Lower leg skin (tissue), 4 donors: ENCODE results near the gene PDPR. TPM values are rescaled to one million over a fixed set of nuclear protein-coding genes. Genes with fewer than 3 reads are reported as not detected.
A peak's percentile ranks its signal among the peaks of the same experiment; 100 is the strongest.
"Not testable (repeated sequence)": the region's sequence is repeated elsewhere in the genome, so short reads cannot be mapped to it uniquely, and the experiment has no call there.

Experiments used
- DNase-seq, 2 donors: peaks; one replicate each; pipeline ENCODE4 v3.0.0-alpha.2; 2019; ENCODE audit warnings: low spot score in 2 of 2
- H3K4me3 ChIP-seq: fragments of 200-600 bp; sonication (generic); 2 replicates; pipeline ENCODE4 v1.5.1; 2017; ENCODE audit warnings: mild to moderate bottlenecking, low read depth; ENCODE audit not compliant: poor library complexity, severe bottlenecking
- CTCF ChIP-seq, 3 donors: fragments of 450-650 bp; IDR thresholded peaks; one replicate each; pipeline ENCODE4 v1.5.1; 2016; ENCODE audit warnings: antibody characterized with exemption in 3 of 3, mild to moderate bottlenecking in 3 of 3, moderate library complexity in 2 of 3
- POLR2A ChIP-seq, 2 donors: fragments of 450-650 bp; IDR thresholded peaks; one replicate each; pipeline ENCODE4 v1.6.1; 2016 to 2017; ENCODE audit warnings: antibody characterized with exemption in 2 of 2, mild to moderate bottlenecking in 1 of 2, moderate library complexity in 1 of 2
- WGBS, 2 donors: methylation state at CpG; one replicate each; pipeline ENCODE4 v1.1.5; 2018; 5-methylcytosine and 5-hydroxymethylcytosine counted together
- intact Hi-C: fragments of 100-400 bp; cut with DNase I; formaldehyde crosslinking; loops from one replicate; pipeline ENCODE4 v1.15.0; 2023; ENCODE audit warnings: low total_unique reads
- total RNA-seq, 4 donors: library from RNA; depleted of rRNA; stranded (reverse); fragments of >200 nt; gene quantifications; one replicate each; pipeline ENCODE4 v1.1.0, GENCODE V29; 2016

The PDPR gene
- total RNA-seq, 4 donors from 2014 or later = 14.2 to 30.3 (median 29.1) TPM

DNA sequence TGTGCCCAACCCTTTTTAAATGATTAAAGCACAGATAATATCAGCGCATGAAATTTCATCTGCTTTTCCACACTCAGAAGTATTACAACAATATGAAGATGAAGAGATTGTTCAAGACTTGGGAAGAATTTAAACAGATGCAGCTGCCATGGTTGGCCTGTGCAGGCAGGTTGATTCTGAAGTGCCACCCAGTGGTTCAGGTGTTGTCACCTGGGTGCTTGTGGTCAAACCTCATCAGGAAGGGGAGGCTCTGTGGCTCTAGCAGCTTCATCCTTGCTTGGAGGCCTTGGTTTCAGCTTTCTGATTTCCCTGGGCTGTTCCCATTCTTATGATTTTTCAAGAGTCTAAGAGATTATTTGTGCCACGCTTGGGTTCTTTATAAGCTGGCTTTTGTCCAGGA, 37.3 kb downstream of the PDPR start:
- no peak for DNase-seq
- no peak overlapping the region for H3K4me3 ChIP-seq
- TF ChIP-seq POLR2A (IDR thresholded peaks at IDR 0.05) = no peak
- no peak for TF ChIP-seq CTCF (IDR thresholded peaks at IDR 0.05)
- intact Hi-C loops = loop anchor here (10.0 kb wide), 1 partner anchor 113 kb away; no protein-coding TSS in a partner anchor
- 89 to 91% methylated on average over 2 of the region's 2 CpGs for WGBS, 2 donors

DNA sequence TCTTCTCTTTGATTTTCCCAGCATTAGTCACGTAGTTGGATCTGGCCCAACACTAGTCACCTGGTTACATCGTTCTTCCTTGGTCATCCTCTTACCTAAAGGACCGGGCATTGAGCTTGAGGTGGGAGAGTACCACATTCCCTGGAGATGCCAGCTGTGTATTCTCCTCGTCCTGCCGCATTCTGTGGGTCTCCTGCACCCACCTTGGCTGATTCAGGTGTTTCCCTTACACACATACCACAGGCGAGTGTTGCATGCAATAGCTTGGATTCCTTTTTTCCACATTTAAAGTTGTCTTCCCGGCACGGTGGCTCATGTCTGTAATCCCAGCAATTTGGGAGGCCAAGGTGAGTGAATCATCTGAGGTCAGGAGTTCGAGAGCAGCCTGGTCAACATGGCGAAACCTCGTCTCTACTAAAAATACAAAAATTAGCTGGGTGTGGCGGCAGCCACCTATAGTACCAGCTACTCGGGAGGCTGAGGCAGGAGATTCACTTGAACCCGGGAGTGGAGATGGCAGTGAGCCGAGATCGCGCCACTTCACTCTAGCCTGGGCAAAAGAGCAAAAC, 37.9 kb downstream of the PDPR start:
- intact Hi-C loops = loop anchor here (10.0 kb wide), 1 partner anchor 113 kb away; no protein-coding TSS in a partner anchor
- DNase-seq = no peak
- TF ChIP-seq POLR2A (IDR thresholded peaks at IDR 0.05) (no peak), CTCF (IDR thresholded peaks at IDR 0.05) (no peak)
- no peak overlapping the region for H3K4me3 ChIP-seq
- 82 to 89% methylated on average over 17 of the region's 17 CpGs for WGBS, 2 donors

DNA sequence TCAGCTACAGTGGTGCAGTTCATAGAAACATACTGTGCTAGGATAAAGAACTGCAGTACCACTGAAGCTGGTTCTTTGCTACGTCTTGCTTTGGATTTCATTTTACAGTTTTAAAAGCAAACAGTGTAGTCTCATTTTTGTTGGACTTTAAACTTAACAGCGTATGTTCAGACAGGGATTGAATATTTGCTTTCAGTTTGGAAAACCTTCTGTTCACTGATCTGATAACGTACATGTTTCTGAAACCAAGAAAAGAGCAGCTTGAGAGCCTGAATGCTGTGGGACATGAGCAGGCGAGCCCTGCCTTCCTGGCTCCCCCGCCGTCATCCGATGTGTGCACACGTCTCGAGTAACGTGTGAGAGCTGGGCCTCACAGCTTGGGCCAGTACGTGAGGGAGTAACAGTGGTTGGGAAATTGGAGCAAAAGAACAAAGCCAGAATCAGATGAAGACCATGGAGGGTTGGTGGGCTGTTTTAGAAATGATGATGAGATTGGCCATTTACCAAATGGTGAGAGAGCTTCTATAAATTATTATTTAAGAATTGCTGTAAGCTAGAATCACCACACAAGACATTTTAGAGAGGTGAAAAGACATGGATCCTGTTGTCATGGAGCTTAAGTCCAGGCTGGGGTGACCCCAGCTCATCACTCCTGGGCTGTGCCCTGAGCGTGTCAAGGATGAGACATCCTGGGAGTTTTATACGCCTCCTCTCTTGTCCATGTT, 38.6 kb downstream of the PDPR start:
- DNase-seq = no peak
- TF ChIP-seq POLR2A (IDR thresholded peaks at IDR 0.05) (no peak), CTCF (IDR thresholded peaks at IDR 0.05) (no peak)
- WGBS, 2 donors = 96% methylated on average over 13 of the region's 13 CpGs
- no peak overlapping the region for H3K4me3 ChIP-seq
- intact Hi-C loops = loop anchor here (10.0 kb wide), 1 partner anchor 112 kb away; no protein-coding TSS in a partner anchor

GRCh38 chr16:70154736-70155135, 40.6 kb downstream of the PDPR start:
- H3K4me3 ChIP-seq, DNase-seq: not testable (repeated sequence)
- 95 to 96% methylated on average over 10 of the region's 10 CpGs for WGBS, 2 donors
- intact Hi-C loops = loop anchor here (10.0 kb wide), 1 partner anchor 110 kb away; no protein-coding TSS in a partner anchor

DNA sequence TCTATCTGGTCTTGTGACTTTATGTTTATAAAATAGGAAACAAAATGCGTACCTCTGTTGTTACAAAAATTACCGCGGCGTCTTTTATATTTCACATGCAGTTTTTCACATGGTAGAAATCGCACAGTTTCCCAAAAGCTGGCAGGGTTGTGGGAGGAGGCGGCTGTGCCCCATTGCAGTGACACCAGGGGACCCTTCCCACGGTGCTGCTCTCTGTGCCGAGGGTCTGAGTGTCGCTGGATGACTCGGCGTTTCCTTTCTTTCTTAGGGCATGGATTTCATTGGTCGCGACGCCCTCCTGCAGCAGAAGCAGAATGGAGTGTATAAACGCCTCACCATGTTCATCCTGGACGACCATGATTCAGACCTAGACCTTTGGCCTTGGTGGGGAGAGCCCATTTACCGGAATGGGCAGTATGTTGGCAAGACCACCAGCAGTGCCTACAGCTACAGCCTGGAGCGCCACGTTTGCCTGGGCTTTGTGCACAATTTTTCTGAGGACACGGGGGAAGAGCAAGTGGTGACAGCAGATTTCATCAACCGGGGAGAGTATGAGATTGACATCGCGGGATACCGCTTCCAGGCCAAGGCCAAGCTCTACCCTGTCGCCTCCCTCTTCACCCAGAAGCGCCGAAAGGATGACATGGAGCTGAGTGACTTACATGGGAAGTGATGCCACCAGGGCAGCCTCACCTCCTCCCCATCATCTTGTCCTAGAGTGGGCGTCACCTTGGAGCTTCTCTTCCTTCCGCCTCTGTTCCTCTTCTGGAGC, 42.3 kb downstream of the PDPR start:
- TF ChIP-seq CTCF (IDR thresholded peaks at IDR 0.05) (no peak), POLR2A (IDR thresholded peaks at IDR 0.05) (no peak)
- intact Hi-C loops = loop anchor here (10.0 kb wide), 1 partner anchor 108 kb away; no protein-coding TSS in a partner anchor
- peak in 1 of 2 donors; percentile 12 for DNase-seq
- H3K4me3 ChIP-seq = no peak overlapping the region
- WGBS, 2 donors = 92 to 93% methylated on average over 29 of the region's 29 CpGs

DNA sequence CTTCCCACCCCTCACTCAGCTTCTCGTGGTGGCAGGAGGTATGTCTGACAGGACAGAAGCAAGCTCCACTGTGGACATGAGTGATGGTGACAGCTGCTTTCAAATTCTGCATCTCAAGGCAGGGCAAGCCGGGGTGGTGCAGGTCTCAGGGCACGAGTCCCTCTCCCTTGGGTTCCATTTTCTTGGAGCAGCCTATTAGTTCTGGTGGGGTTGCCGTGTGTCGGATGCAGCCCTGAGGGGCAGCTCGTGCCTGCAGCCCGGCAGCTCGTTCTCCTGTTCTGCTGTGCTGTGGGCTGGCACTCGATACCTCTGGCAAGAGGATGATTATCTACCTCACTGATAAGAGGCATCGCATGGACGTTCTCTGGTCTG, 43.0 kb downstream of the PDPR start:
- H3K4me3 ChIP-seq = no peak overlapping the region
- peak in 1 of 2 donors; percentile 14 for DNase-seq
- no peak for TF ChIP-seq CTCF (IDR thresholded peaks at IDR 0.05)
- TF ChIP-seq POLR2A (IDR thresholded peaks at IDR 0.05) = no peak
- intact Hi-C loops = loop anchor here (10.0 kb wide), 1 partner anchor 108 kb away; no protein-coding TSS in a partner anchor
- WGBS, 2 donors = 86 to 93% methylated on average over 11 of the region's 11 CpGs
